ENCODE measurements around the gene CDH23.

GRCh38 chr10:71640607-71641006 lies 243.9 kb downstream of the CDH23 start:
- no peak for TF ChIP-seq CTCF (conservative IDR thresholded peaks at IDR 0.05; ENCODE audit: low read depth, low read length)
- TF ChIP-seq EZH2 (IDR thresholded peaks at IDR 0.05; ENCODE audit: low read length, unreplicated experiment): no peak
- no peak for TF ChIP-seq EZH2phosphoT487 (IDR thresholded peaks at IDR 0.05; ENCODE audit: borderline replicate concordance, low read length)
